Endodermal cell (in vitro differentiated cells): ENCODE data around the gene CDCA7. TPM values are rescaled to one million over a fixed set of nuclear protein-coding genes. Genes with fewer than 3 reads are reported as not detected.

Experiments
- DNase-seq: peaks from one replicate; pipeline ENCODE4 v3.0.0-alpha.2; 2017
- H3K27ac ChIP-seq: 2 replicates; pipeline ENCODE4 v1.5.1; 2013; ENCODE audit warnings: mild to moderate bottlenecking, low read depth, low read length, moderate library complexity
- H3K27me3 ChIP-seq: 2 replicates; pipeline ENCODE4 v1.6.1; 2013; ENCODE audit warnings: mild to moderate bottlenecking, low read length, moderate library complexity; ENCODE audit not compliant: insufficient read depth, control insufficient read depth, poor library complexity, severe bottlenecking
- H3K36me3 ChIP-seq: 2 replicates; pipeline ENCODE4 v1.7.0; 2013; ENCODE audit warnings: mild to moderate bottlenecking, low read length, moderate library complexity; ENCODE audit not compliant: control insufficient read depth, insufficient read depth
- H3K4me1 ChIP-seq: one replicate; pipeline ENCODE4 v1.7.0; 2013; ENCODE audit warnings: low read length; ENCODE audit not compliant: control insufficient read depth, insufficient read depth
- H3K4me3 ChIP-seq: 2 replicates; pipeline ENCODE4 v1.5.1; 2013; ENCODE audit warnings: mild to moderate bottlenecking, low read length, moderate library complexity
- H3K9ac ChIP-seq: 2 replicates; pipeline ENCODE4 v1.6.1; 2013; ENCODE audit warnings: mild to moderate bottlenecking, low read length, moderate library complexity; ENCODE audit not compliant: poor library complexity, severe bottlenecking; ENCODE audit errors: extremely low read depth
- H3K9me3 ChIP-seq: 2 replicates; pipeline ENCODE4 v1.6.1; 2013; ENCODE audit warnings: mild to moderate bottlenecking, low read length, moderate library complexity; ENCODE audit not compliant: control insufficient read depth
- H3K27ac Mint-ChIP-seq: 2 replicates; pipeline ENCODE4 v1.8.0; 2020; ENCODE audit warnings: mixed read lengths
- H3K27me3 Mint-ChIP-seq: 2 replicates; pipeline ENCODE4 v1.8.0; 2021; ENCODE audit warnings: mild to moderate bottlenecking, mixed read lengths; ENCODE audit not compliant: insufficient read depth
- H3K36me3 Mint-ChIP-seq: 2 replicates; pipeline ENCODE4 v1.8.0; 2020; ENCODE audit warnings: low read depth, mixed read lengths
- H3K4me1 Mint-ChIP-seq: 2 replicates; pipeline ENCODE4 v1.8.0; 2020; ENCODE audit warnings: mixed read lengths
- H3K4me3 Mint-ChIP-seq: 2 replicates; pipeline ENCODE4 v1.8.0; 2020; ENCODE audit warnings: mild to moderate bottlenecking, moderate library complexity, mixed read lengths
- H3K9me3 Mint-ChIP-seq: 2 replicates; pipeline ENCODE4 v1.8.0; 2020; ENCODE audit warnings: mild to moderate bottlenecking, mixed read lengths
- CTCF ChIP-seq: fragments of 200-600 bp; sonication (generic); conservative IDR thresholded peaks from 2 replicates; pipeline ENCODE4 v1.5.0; 2021; ENCODE audit warnings: antibody characterized with exemption, mild to moderate bottlenecking
- WGBS, 2 experiments: methylation state at CpG; one replicate each; pipeline versions ENCODE4 v1.1.5 to v1.1.7; 2013; ENCODE audit warnings: missing lambda C conversion rate in 2 of 2, mixed read lengths in 1 of 2; ENCODE audit not compliant: insufficient coverage in 1 of 2, insufficient read length in 1 of 2; 5-methylcytosine and 5-hydroxymethylcytosine counted together
- total RNA-seq, 2 donors: library from RNA; stranded (reverse); fragmentation: NEBNext Ultra II Directional in 1 of 2; extraction: Animal tissue kit (Norgen Biotek cat#: 25700) in 1 of 2; gene quantifications; 2 replicates in 1 of 2; 3 replicates in 1 of 2; pipeline ENCODE4 v1.2.1, GENCODE V29; 2021

Gene CDCA7
- total RNA-seq, 2 donors from 2014 or later: 73.0 to 101 TPM

DNA sequence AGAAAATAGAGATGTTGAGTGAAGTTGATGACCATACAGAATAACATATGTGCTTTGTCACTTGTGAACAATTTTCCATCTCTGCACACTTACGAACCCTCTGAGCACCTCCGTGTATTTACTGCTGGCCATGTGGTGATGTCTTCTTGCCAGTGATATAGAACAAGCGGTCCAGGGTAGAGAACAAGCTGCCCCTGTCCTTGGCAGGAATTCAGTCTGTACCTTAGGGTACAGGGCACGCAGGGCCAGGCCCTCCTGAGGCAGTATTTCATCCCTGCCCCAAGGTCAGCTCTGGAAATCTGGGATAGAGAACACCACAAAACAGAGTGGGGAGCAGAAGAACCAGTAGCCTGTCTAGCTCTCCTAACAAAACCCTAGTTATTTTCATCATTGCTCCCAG is 44.6 kb downstream of the CDCA7 start:
- peaks cover 11% of the 10 kb centered on the region for H3K4me1 ChIP-seq
- H3K4me3 ChIP-seq: no peak overlapping the region
- DNase-seq: no peak
- peaks cover 8% of the 10 kb centered on the region for H3K27me3 ChIP-seq
- no peaks in the 10 kb centered on the region for H3K36me3 ChIP-seq
- H3K9me3 ChIP-seq: no peaks in the 10 kb centered on the region
- Mint-ChIP-seq H3K4me3 (no peak overlapping the region), H3K36me3 (no peaks in the 10 kb centered on the region), H3K4me1 (peaks cover 45% of the 10 kb centered on the region), H3K27me3 (peaks cover 33% of the 10 kb centered on the region), H3K27ac (no peak overlapping the region), H3K9me3 (no peaks in the 10 kb centered on the region)
- H3K9ac ChIP-seq: no peak overlapping the region
- WGBS, 2 experiments: 82 to 95% methylated on average over 4 of the region's 4 CpGs
- TF ChIP-seq CTCF: no peak
- H3K27ac ChIP-seq: no peak overlapping the region

DNA sequence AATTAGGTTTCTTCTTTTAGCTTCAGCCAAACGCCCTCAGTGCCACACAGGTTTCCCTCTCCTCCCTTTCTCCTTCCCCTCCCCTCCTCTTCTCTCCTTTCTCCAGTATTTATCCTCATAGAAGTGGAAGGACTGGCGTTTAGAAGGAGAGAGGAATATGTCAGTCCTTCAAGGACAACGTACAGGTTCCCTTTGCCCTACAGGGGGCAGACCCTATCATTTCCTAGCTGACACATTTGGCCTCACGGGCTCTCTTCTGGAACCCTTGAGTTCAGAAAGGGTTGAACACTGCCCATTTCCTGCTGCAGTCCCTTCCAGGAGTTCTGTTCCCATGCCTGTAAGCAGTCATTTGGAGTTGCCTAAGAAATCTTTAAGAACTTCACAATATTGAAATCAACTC is 46.1 kb downstream of the CDCA7 start:
- Histone ChIP-seq H3K36me3 (no peaks in the 10 kb centered on the region), H3K9me3 (no peaks in the 10 kb centered on the region), H3K4me3 (no peak overlapping the region), H3K27ac (no peak overlapping the region), H3K27me3 (peaks cover 8% of the 10 kb centered on the region), H3K9ac (no peak overlapping the region), H3K4me1 (peaks cover 7% of the 10 kb centered on the region)
- DNase-seq: peak; percentile 63
- 17 to 38% methylated on average over 2 to 4 of the region's 4 CpGs for WGBS, 2 experiments
- peaks cover 31% of the 10 kb centered on the region for H3K4me1 Mint-ChIP-seq
- no peaks in the 10 kb centered on the region for H3K36me3 Mint-ChIP-seq
- no peak overlapping the region for H3K4me3 Mint-ChIP-seq
- peaks cover 33% of the 10 kb centered on the region for H3K27me3 Mint-ChIP-seq
- no peak overlapping the region for H3K27ac Mint-ChIP-seq
- no peaks in the 10 kb centered on the region for H3K9me3 Mint-ChIP-seq
- peak; percentile 65 for TF ChIP-seq CTCF

GRCh38 chr2:173401716-173402326 is 47.1 kb downstream of the CDCA7 start:
- Histone ChIP-seq H3K27ac (no peak overlapping the region), H3K9ac (no peak overlapping the region), H3K4me3 (peak overlapping the region; percentile 37), H3K4me1 (peaks cover 7% of the 10 kb centered on the region), H3K36me3 (no peaks in the 10 kb centered on the region), H3K27me3 (peaks cover 8% of the 10 kb centered on the region), H3K9me3 (no peaks in the 10 kb centered on the region)
- H3K27me3 Mint-ChIP-seq: peaks cover 33% of the 10 kb centered on the region
- 29 to 31% methylated on average over 5 to 7 of the region's 7 CpGs for whole genome bisulfite sequencing, 2 experiments
- no peaks in the 10 kb centered on the region for H3K9me3 Mint-ChIP-seq
- TF ChIP-seq CTCF: no peak
- H3K4me1 Mint-ChIP-seq: peaks cover 28% of the 10 kb centered on the region
- no peaks in the 10 kb centered on the region for H3K36me3 Mint-ChIP-seq
- H3K27ac Mint-ChIP-seq: no peak overlapping the region
- peak; percentile 61 for DNase-seq
- H3K4me3 Mint-ChIP-seq: peak overlapping the region; percentile 42
